Activated naive CD8-positive, alpha-beta T cell (primary cell): ENCODE results near the gene SGTA.

Experiments used
- H3K27ac Mint-ChIP-seq: one replicate; pipeline ENCODE4 v1.8.0; 2021; ENCODE audit warnings: mixed read lengths
- H3K27me3 Mint-ChIP-seq: one replicate; pipeline ENCODE4 v1.8.0; 2021; ENCODE audit warnings: mixed read lengths
- H3K36me3 Mint-ChIP-seq: one replicate; pipeline ENCODE4 v1.8.0; 2021; ENCODE audit warnings: mixed read lengths
- H3K4me1 Mint-ChIP-seq: one replicate; pipeline ENCODE4 v1.8.0; 2021; ENCODE audit warnings: low read depth, mixed read lengths
- H3K4me3 Mint-ChIP-seq: one replicate; pipeline ENCODE4 v1.8.0; 2021; ENCODE audit warnings: mild to moderate bottlenecking, mixed read lengths
- H3K9me3 Mint-ChIP-seq: one replicate; pipeline ENCODE4 v1.8.0; 2021; ENCODE audit warnings: low read depth, mixed read lengths

SGTA gene

GRCh38 chr19:2771786-2772674 lies 11.0 kb downstream of the SGTA start:
- Mint-ChIP-seq H3K4me1 (peaks cover 26% of the 10 kb centered on the region), H3K36me3 (peaks cover 2% of the 10 kb centered on the region), H3K4me3 (no peak overlapping the region), H3K27me3 (no peaks in the 10 kb centered on the region), H3K9me3 (no peaks in the 10 kb centered on the region), H3K27ac (no peak overlapping the region)

- no peaks in the 10 kb centered on the region for H3K9me3 Mint-ChIP-seq
- H3K4me1 Mint-ChIP-seq, result peaks cover 13% of the 10 kb centered on the region
- no peaks in the 10 kb centered on the region for H3K27me3 Mint-ChIP-seq
- H3K36me3 Mint-ChIP-seq, result no peaks in the 10 kb centered on the region
- H3K4me3 Mint-ChIP-seq, result no peak overlapping the region
- H3K27ac Mint-ChIP-seq, result no peak overlapping the region
These were observed 12.7 kb downstream of the SGTA start for GRCh38 chr19:2770055-2771013.

DNA sequence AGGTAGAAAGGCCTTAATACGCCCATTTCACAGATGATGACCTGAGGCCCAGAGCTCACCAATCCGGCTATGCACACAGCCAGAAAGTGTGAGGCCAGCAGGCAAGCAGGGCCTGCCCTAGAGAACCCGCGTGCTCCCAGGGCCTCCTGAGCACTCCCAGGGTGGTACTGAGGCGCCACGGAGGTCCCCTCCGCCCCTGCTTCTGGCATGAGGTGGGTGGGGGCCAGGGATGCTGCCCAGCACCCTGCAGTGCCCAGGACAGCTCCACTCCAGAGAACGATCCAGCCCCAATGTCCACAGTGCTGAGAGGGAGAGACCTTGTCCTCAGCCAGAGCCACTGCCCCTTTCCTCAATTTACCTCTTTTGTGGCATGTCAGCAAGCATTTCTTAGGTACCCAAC lies 13.9 kb downstream of the SGTA start:
- H3K9me3 Mint-ChIP-seq, result no peaks in the 10 kb centered on the region
- H3K4me1 Mint-ChIP-seq, result peaks cover 5% of the 10 kb centered on the region
- no peak overlapping the region for H3K27ac Mint-ChIP-seq
- H3K36me3 Mint-ChIP-seq, result no peaks in the 10 kb centered on the region
- H3K27me3 Mint-ChIP-seq, result no peaks in the 10 kb centered on the region
- H3K4me3 Mint-ChIP-seq, result no peak overlapping the region

DNA sequence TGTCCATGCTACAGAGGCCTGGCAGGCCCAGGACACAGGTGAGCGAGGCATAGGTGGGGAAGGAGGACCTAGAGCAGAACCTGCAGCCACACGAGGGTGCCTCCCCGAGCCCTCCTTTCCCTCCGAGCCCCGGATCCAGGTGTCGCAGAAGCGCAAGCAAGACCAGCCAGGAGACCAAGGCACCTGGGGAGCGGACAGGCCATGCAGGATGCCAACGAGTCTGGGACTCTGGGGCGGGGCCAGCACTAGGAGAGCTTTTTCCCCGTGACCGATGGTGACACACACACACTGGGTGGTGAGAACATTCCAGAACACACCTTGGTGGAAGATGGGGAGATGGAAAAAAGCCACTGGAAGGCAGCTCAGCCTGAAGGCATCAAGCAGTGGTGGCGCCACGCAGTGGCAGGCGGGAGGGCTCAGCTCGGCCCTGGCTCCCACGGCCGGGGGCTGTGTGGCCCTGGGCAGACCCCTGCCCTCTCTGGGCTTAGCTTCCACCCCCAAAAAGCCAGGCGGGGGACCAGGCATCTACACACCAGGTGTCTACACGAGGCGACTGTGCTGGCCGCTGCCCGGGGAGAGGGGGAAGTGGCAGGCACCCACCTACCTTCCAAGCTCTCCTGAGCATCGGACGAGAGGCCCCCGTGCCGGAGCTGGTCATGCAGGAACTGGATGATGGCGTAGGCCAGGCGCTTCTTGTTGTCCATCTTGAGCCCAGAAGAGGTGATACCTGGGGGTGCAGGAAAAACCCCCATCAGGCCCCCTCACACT lies 14.5 kb downstream of the SGTA start:
- Mint-ChIP-seq H3K27ac (no peak overlapping the region), H3K36me3 (no peaks in the 10 kb centered on the region), H3K27me3 (no peaks in the 10 kb centered on the region), H3K9me3 (no peaks in the 10 kb centered on the region), H3K4me1 (peaks cover 5% of the 10 kb centered on the region), H3K4me3 (no peak overlapping the region)

- Mint-ChIP-seq H3K4me1 (peaks cover 5% of the 10 kb centered on the region), H3K27ac (no peak overlapping the region), H3K4me3 (no peak overlapping the region), H3K36me3 (no peaks in the 10 kb centered on the region), H3K27me3 (no peaks in the 10 kb centered on the region), H3K9me3 (no peaks in the 10 kb centered on the region)
These were observed 15.4 kb downstream of the SGTA start for GRCh38 chr19:2767688-2768087.

DNA sequence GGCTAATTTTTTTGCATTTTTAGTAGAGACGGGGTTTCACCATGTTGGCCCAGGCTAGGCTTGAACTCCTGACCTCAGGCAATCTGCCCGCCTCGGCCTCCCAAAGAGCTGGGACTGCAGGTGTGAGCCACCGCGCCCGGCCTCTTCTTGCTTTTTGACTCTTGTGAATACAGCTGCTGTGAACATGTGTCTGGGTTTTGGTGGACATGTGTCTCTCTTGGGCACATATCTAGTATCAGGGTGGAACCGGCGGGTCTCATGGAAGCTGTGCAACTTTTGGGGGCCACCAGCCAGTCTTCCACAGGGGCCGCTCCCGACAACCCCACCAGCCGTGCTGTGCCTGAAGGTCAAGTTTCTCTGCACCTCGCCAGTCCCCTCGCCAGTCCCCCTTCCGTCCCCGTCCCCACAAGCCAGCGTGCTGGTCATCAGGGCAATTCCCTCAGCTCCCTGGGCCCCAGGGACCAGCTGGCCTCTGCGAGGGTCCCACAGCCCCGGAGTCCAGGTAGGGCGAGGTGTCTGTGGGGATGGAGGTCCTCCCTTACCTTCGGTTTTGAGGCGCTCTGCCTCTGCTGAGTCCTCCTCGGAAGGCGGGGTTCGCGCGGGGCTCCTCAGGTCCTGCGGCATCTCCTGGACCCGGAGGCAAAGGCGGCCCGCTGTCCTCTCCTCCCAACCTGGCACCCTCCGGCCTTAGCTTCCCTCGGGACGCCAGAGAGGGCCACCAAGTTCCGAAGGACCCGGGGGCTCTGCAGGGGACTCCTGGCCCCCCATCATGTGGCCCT lies 16.3 kb downstream of the SGTA start:
- H3K4me1 Mint-ChIP-seq, result no peaks in the 10 kb centered on the region
- no peaks in the 10 kb centered on the region for H3K27me3 Mint-ChIP-seq
- no peaks in the 10 kb centered on the region for H3K9me3 Mint-ChIP-seq
- no peaks in the 10 kb centered on the region for H3K36me3 Mint-ChIP-seq
- H3K4me3 Mint-ChIP-seq, result no peak overlapping the region
- no peak overlapping the region for H3K27ac Mint-ChIP-seq

DNA sequence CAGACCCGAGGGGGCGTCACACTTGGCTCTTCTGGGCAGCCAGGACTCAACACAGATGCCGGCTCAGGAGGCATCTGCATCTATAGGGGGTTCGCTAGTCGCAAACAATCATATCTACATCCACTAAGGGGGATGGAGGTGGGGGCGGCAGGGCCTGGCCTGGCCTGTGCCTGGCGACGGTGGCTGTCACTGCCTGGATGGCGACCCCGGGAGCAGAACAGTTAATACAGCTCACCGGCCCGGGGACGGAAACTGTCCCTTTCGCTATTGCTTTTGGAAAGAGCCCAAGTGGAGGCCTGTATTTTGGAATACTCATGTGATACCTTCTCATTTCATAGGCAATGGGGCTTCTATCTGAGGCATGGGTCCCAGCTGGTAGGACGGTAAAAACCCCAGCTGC lies 17.7 kb downstream of the SGTA start:
- Mint-ChIP-seq H3K36me3 (no peaks in the 10 kb centered on the region), H3K4me3 (no peak overlapping the region), H3K4me1 (no peaks in the 10 kb centered on the region), H3K9me3 (no peaks in the 10 kb centered on the region), H3K27me3 (no peaks in the 10 kb centered on the region), H3K27ac (no peak overlapping the region)

GRCh38 chr19:2764945-2765344 lies 18.1 kb downstream of the SGTA start:
- Mint-ChIP-seq H3K27me3 (no peaks in the 10 kb centered on the region), H3K36me3 (no peaks in the 10 kb centered on the region), H3K4me3 (no peak overlapping the region), H3K4me1 (no peaks in the 10 kb centered on the region), H3K9me3 (no peaks in the 10 kb centered on the region), H3K27ac (no peak overlapping the region)

- H3K27me3 Mint-ChIP-seq, result no peaks in the 10 kb centered on the region
- H3K4me1 Mint-ChIP-seq, result peaks cover 2% of the 10 kb centered on the region
- no peak overlapping the region for H3K27ac Mint-ChIP-seq
- no peaks in the 10 kb centered on the region for H3K9me3 Mint-ChIP-seq
- no peak overlapping the region for H3K4me3 Mint-ChIP-seq
- H3K36me3 Mint-ChIP-seq, result no peaks in the 10 kb centered on the region
These were observed 19.4 kb downstream of the SGTA start for GRCh38 chr19:2763687-2764086.

DNA sequence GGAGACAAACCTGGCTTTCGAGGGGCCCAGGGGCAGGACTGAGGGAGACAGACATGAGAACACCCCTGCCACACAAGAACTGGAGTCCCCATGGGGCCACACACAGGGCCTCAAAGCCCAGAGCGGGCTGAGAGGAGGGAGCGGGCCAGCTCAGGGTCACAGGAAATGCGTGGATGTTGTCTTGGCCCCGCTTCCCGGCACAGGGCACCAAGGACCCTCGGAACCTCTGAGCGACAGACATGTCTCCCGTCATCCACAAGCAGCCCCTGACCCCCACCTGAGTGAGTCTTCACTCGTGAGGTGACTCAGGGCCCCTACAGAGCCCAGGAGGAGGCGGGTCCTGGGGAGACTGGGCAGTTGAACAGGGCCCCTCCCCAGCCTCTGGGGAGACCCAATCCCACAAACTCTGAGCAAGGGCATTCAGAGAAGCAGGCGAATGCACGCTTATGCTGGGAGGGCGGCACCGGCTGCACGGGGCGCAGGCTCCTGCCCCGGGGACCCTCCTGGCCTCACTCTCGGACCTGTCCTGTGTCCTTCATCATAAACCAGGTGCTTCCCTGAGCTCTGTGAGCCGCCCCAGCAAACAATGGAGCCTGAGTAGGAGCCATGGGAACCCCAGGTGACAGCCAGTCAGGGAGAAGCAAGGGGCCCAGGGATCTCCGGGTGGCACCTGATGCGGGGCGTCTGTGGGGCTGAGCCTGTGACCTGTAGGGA lies 20.1 kb downstream of the SGTA start:
- H3K27me3 Mint-ChIP-seq, result no peaks in the 10 kb centered on the region
- H3K4me3 Mint-ChIP-seq, result no peak overlapping the region
- no peaks in the 10 kb centered on the region for H3K36me3 Mint-ChIP-seq
- no peak overlapping the region for H3K27ac Mint-ChIP-seq
- peaks cover 2% of the 10 kb centered on the region for H3K4me1 Mint-ChIP-seq
- H3K9me3 Mint-ChIP-seq, result no peaks in the 10 kb centered on the region

DNA sequence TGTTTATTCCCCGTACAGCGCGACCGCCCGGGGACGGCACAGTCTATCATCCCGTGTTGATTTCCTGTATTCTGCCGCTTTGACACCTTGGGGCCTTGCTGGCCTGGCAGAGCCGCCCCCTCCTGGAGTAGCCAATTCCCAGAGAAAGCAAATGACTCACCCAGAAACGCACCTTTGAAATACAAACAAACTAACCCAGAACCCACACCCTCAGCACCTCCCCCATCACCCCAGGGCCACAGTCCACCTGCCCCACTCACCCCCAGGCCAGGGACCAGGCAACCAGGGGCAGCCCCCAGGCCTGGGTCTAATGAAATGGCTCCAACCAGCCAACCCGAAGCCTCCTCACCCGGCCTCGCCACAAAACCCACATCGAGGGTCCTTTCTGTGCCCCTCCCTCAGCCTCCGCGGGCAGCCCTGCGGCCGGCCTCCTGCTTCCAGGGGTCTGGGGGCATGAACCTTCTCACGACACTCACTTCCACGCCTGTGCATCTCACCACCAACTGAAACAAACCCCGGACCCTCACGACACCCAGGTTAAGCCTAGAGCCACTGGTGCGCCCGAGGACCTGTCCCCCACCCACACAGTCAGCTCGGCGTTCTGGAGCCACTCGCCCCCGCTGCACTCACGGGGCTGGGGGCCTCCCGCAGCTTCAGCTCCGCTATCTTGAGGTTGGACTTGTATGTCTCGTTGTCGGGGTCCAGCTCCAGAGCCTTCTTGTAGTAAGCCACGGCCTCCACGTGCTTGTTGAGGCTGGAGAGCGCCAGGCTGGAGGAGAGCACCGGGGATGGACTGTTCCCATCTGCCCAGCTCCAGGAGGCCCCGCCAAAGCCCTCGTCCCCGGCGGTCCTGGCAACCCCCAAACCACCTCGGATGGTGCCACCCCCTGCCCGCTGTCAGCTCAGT lies 20.9 kb downstream of the SGTA start:
- Mint-ChIP-seq H3K4me3 (no peak overlapping the region), H3K36me3 (no peaks in the 10 kb centered on the region), H3K9me3 (no peaks in the 10 kb centered on the region), H3K4me1 (peaks cover 2% of the 10 kb centered on the region), H3K27me3 (no peaks in the 10 kb centered on the region), H3K27ac (no peak overlapping the region)

GRCh38 chr19:2761309-2761677 lies 21.8 kb downstream of the SGTA start:
- Mint-ChIP-seq H3K9me3 (no peaks in the 10 kb centered on the region), H3K27ac (no peak overlapping the region), H3K4me1 (peaks cover 2% of the 10 kb centered on the region), H3K36me3 (no peaks in the 10 kb centered on the region), H3K27me3 (no peaks in the 10 kb centered on the region), H3K4me3 (no peak overlapping the region)

DNA sequence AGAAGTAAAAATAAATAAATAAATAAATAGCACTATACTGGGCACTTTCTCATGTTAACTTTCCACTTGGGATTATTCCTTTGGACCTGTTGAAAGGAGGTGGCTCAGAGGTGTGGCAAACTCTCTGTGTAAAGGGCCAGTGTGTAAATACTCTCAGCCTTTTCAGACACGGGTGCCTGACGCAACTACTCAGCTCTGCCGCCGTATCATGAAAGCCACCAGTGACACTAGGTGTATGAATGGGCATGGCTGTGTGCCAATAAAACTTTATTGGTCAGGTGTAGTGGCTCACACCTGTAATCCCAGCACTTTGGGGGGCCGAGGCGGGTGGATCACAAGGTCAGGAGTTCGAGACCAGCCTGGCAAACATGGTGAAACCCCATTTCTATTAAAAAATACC lies 23.1 kb downstream of the SGTA start:
- Mint-ChIP-seq H3K36me3 (no peaks in the 10 kb centered on the region), H3K4me3 (no peak overlapping the region), H3K27ac (no peak overlapping the region)

More for the DNA sequence above, 23.1 kb downstream of the SGTA start:
- no peaks in the 10 kb centered on the region for H3K9me3 Mint-ChIP-seq
- peaks cover 2% of the 10 kb centered on the region for H3K4me1 Mint-ChIP-seq
- no peaks in the 10 kb centered on the region for H3K27me3 Mint-ChIP-seq
